ENCODE measurements around the gene KCTD3. TPM values are rescaled to one million over a fixed set of nuclear protein-coding genes. Genes with fewer than 3 reads are reported as not detected.
A peak's percentile ranks its signal among the peaks of the same experiment; 100 is the strongest.

Gene KCTD3
- total RNA-seq, 1 donor from 2014 or later = 25.2 TPM

DNA sequence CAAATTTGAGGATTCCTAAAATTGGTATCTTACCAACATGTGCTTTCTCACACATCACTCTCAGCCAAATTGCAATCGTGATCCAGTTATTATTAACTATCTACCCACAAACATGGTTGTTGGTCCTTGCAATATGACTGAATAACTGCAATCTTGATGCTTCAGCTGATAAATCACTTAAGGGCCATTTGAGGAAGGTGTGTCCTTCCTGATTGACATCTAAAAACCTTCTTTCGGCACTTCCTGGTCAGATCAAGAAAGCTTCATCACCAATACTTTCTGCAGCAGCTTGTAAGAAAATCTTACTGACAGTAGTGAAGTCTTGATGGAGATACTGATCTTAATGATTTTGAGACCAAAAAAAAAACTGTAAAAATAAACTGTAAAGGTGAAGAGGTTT lies 48.5 kb upstream of the KCTD3 start:
- Mint-ChIP-seq H3K27me3 (ENCODE audit: low read depth, unreplicated experiment) (no peaks in the 10 kb centered on the region), H3K36me3 (ENCODE audit: low read depth, unreplicated experiment) (no peaks in the 10 kb centered on the region), H3K27ac (ENCODE audit: unreplicated experiment) (no peak overlapping the region), H3K9me3 (ENCODE audit: unreplicated experiment) (no peaks in the 10 kb centered on the region), H3K4me1 (ENCODE audit: low read depth, unreplicated experiment) (peaks cover 3% of the 10 kb centered on the region), H3K4me3 (ENCODE audit: unreplicated experiment) (no peak overlapping the region)
- Histone ChIP-seq H3K36me3 (ENCODE audit: insufficient read depth, low read length) (no peaks in the 10 kb centered on the region), H3K4me3 (ENCODE audit: insufficient read depth, low read depth, low read length) (no peak overlapping the region), H3K9ac (ENCODE audit: low read length) (no peak overlapping the region), H3K4me1 (ENCODE audit: insufficient read depth, low read length) (no peaks in the 10 kb centered on the region), H2AFZ (ENCODE audit: low read depth, low read length) (no peak overlapping the region), H3K79me2 (ENCODE audit: insufficient read depth, low read length) (no peaks in the 10 kb centered on the region), H3K27me3 (ENCODE audit: insufficient read depth, low read length) (no peaks in the 10 kb centered on the region), H3K27ac (ENCODE audit: low read depth, low read length) (no peak overlapping the region), H3K4me2 (ENCODE audit: low read length) (no peak overlapping the region), H3K9me3 (ENCODE audit: insufficient read depth, low read depth, low read length) (no peaks in the 10 kb centered on the region), H4K20me1 (ENCODE audit: insufficient read depth, low read length) (no peaks in the 10 kb centered on the region)
- DNase-seq (ENCODE audit: low read depth) (no peak), FAIRE-seq (peak; percentile 43)
- no peak for TF ChIP-seq EZH2 (IDR thresholded peaks at IDR 0.05; ENCODE audit: insufficient read depth, low read length)
- TF ChIP-seq, protein P1, sequence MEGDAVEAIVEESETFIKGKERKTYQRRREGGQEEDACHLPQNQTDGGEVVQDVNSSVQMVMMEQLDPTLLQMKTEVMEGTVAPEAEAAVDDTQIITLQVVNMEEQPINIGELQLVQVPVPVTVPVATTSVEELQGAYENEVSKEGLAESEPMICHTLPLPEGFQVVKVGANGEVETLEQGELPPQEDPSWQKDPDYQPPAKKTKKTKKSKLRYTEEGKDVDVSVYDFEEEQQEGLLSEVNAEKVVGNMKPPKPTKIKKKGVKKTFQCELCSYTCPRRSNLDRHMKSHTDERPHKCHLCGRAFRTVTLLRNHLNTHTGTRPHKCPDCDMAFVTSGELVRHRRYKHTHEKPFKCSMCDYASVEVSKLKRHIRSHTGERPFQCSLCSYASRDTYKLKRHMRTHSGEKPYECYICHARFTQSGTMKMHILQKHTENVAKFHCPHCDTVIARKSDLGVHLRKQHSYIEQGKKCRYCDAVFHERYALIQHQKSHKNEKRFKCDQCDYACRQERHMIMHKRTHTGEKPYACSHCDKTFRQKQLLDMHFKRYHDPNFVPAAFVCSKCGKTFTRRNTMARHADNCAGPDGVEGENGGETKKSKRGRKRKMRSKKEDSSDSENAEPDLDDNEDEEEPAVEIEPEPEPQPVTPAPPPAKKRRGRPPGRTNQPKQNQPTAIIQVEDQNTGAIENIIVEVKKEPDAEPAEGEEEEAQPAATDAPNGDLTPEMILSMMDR (IDR thresholded peaks at IDR 0.05; ENCODE audit: insufficient read depth, low read depth, low read length) = no peak

DNA sequence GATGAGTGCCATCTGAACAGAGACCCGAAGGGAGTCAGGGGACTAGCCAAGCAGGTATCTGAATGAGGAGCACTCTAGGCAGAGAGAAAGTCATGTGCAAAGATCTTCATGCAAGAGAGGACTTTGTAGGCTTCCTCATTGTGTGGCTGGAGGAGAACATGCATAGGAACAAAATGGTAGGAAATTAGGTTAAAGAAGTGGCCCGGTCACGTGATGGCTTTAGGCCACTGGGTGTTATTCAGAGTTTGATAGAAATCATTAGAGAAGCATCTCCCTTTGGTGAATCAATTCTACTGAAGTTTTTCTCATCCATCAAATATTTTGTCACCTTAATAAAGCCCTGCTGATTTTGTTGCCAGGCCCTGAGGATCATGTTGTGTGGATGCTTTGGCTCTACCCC lies 45.8 kb upstream of the KCTD3 start:
- no peak overlapping the region for H3K4me2 ChIP-seq (ENCODE audit: low read length)
- no peak for DNase-seq (ENCODE audit: low read depth)
- no peaks in the 10 kb centered on the region for H3K27me3 Mint-ChIP-seq (ENCODE audit: low read depth, unreplicated experiment)

More for the DNA sequence above, 45.8 kb upstream of the KCTD3 start:
- H3K4me3 ChIP-seq (ENCODE audit: insufficient read depth, low read depth, low read length) = no peak overlapping the region
- Mint-ChIP-seq H3K4me3 (ENCODE audit: unreplicated experiment) (no peak overlapping the region), H3K27ac (ENCODE audit: unreplicated experiment) (no peak overlapping the region), H3K36me3 (ENCODE audit: low read depth, unreplicated experiment) (no peaks in the 10 kb centered on the region), H3K9me3 (ENCODE audit: unreplicated experiment) (no peaks in the 10 kb centered on the region), H3K4me1 (ENCODE audit: low read depth, unreplicated experiment) (peaks cover 3% of the 10 kb centered on the region)
- H3K9ac ChIP-seq (ENCODE audit: low read length) = no peak overlapping the region
- H3K4me1 ChIP-seq (ENCODE audit: insufficient read depth, low read length) = no peaks in the 10 kb centered on the region
- H2AFZ ChIP-seq (ENCODE audit: low read depth, low read length) = no peak overlapping the region
- H3K36me3 ChIP-seq (ENCODE audit: insufficient read depth, low read length) = no peaks in the 10 kb centered on the region
- no peaks in the 10 kb centered on the region for H3K27me3 ChIP-seq (ENCODE audit: insufficient read depth, low read length)
- no peak overlapping the region for H3K27ac ChIP-seq (ENCODE audit: low read depth, low read length)
- H4K20me1 ChIP-seq (ENCODE audit: insufficient read depth, low read length) = no peaks in the 10 kb centered on the region
- H3K79me2 ChIP-seq (ENCODE audit: insufficient read depth, low read length) = no peaks in the 10 kb centered on the region
- no peak for FAIRE-seq
- TF ChIP-seq, protein P1 (IDR thresholded peaks at IDR 0.05; ENCODE audit: insufficient read depth, low read depth, low read length) = no peak
- no peak for TF ChIP-seq EZH2 (IDR thresholded peaks at IDR 0.05; ENCODE audit: insufficient read depth, low read length)
- H3K9me3 ChIP-seq (ENCODE audit: insufficient read depth, low read depth, low read length) = no peaks in the 10 kb centered on the region
